Measurements from ENCODE around the gene ACTL7A. TPM values are rescaled to one million over a fixed set of nuclear protein-coding genes. Genes with fewer than 3 reads are reported as not detected.

Gene ACTL7A
- total RNA-seq, 6 experiments from 2014 or later = not detected

DNA sequence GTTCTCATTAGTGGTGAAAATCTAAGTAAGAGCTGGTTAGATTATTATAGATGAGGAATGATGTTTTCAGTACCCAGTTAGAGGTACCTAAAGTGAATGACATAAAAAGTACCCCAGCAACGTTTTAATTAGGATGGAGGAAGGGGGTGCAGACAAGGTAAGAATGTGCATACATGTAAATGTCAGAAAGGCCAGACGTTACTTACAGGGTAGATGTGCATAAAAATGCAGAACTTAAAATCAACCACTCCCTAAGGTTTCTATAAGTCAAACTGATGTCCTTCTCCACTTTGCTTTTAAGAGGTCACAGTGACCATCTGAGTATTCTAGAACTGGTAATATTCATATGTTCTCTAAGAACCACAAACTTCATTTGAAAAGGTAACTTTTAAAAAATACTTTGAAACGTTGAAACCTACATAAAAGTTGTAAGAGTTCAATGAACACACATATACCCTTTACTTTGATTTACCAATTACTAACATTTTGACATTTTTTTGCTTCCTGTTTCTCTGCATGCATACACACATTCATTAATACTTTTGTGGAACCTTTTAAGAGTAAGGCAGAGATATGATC, 18.8 kb downstream of the ACTL7A start:
- Histone ChIP-seq H3K9me3 (no peaks in the 10 kb centered on the region), H3K27ac (no peak overlapping the region), H3K4me1 (peaks cover 0 to 12% (median 1%) of the 10 kb centered on the region in 4 donors), H3K36me3 (peaks cover 0 to 29% (median 15%) of the 10 kb centered on the region in 4 donors), H3K4me3 (no peak overlapping the region), H3K27me3 (no peaks in the 10 kb centered on the region)
- no peak for ATAC-seq
- no peak for TF ChIP-seq POLR2A (IDR thresholded peaks at IDR 0.05)
- TF ChIP-seq, protein P1, sequence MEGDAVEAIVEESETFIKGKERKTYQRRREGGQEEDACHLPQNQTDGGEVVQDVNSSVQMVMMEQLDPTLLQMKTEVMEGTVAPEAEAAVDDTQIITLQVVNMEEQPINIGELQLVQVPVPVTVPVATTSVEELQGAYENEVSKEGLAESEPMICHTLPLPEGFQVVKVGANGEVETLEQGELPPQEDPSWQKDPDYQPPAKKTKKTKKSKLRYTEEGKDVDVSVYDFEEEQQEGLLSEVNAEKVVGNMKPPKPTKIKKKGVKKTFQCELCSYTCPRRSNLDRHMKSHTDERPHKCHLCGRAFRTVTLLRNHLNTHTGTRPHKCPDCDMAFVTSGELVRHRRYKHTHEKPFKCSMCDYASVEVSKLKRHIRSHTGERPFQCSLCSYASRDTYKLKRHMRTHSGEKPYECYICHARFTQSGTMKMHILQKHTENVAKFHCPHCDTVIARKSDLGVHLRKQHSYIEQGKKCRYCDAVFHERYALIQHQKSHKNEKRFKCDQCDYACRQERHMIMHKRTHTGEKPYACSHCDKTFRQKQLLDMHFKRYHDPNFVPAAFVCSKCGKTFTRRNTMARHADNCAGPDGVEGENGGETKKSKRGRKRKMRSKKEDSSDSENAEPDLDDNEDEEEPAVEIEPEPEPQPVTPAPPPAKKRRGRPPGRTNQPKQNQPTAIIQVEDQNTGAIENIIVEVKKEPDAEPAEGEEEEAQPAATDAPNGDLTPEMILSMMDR (IDR thresholded peaks at IDR 0.05) = no peak
- DNase-seq = no peak
- intact Hi-C loops (cut with DNase I) = no loop called here
- 69% methylated on average over 3 of the region's 3 CpGs for WGBS (ENCODE audit: insufficient coverage, low coverage, low lambda C conversion rate, missing lambda C conversion rate)

DNA sequence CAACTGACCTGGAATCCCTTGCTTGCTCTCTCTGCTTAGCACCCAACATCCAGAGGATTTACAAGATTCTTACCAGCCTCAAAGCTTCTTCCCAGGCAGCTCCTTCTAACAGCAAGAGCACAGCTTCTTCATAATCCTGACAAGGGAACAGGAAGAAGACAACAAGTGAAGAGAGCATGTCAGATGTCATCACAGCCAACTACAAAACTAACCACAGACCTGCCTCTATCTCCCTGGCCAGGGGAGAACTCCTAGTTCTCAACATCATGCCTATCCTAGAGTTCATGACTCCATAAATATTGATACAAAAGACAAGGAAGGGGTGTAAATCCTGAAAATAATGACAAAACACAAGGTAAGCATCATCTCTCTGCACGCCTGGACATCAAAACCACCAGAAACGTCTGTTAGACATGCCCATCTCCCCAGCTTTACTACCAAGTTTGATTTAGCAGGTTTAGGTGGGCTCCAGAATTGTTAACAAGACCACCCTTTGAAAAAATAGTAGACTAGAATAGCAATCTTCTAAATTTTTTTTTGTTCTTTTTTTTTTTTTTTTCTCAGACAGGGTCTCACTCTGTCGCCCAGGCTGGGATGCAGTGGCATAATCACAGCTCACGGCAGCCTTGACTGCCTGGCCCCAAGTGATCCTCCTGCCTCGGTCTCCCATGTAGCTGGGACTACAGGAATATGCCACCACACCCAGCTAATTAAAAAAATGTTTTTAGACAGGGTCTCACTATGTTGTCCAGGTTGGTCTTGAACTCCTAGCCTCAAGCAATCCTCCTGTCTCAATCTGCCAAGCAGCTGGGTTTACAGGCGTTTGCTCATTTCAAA, 20.2 kb downstream of the ACTL7A start:
- ATAC-seq (no peak), DNase-seq (no peak)
- intact Hi-C loops (cut with DNase I) = no loop called here
- H3K9me3 ChIP-seq = no peaks in the 10 kb centered on the region
- H3K36me3 ChIP-seq = peaks cover 0 to 29% (median 15%) of the 10 kb centered on the region in 4 donors
- no peak overlapping the region for H3K4me3 ChIP-seq
- H3K27me3 ChIP-seq = no peaks in the 10 kb centered on the region
- TF ChIP-seq POLR2A (IDR thresholded peaks at IDR 0.05) = no peak
- TF ChIP-seq, protein P1 (IDR thresholded peaks at IDR 0.05) = no peak
- 92% methylated on average over 6 of the region's 6 CpGs for WGBS (ENCODE audit: insufficient coverage, low coverage, low lambda C conversion rate, missing lambda C conversion rate)
- peaks cover 0 to 25% (median 7%) of the 10 kb centered on the region in 4 donors for H3K4me1 ChIP-seq
- H3K27ac ChIP-seq = no peak overlapping the region

DNA sequence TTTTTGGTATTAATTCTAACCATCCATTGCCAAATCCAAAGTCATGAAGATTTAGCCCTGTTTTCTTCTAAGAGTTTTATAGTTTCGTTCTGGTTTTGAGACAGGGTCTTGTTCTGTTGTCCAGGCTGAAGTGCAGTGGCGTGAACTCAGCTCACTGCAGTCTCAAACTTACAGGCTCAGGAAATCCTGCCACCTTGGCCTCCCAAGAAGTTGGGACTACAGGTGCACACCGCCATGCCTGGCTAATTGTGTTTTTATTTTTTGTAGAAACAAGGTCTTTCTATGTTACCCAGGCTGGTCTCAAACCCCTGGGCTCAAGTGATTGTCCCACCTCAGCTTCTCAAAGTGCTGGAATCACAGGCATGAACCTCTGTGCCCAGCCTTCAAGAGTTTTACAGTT, 21.0 kb downstream of the ACTL7A start:
- intact Hi-C loops (cut with DNase I) = no loop called here
- H3K36me3 ChIP-seq = peaks cover 0 to 21% (median 12%) of the 10 kb centered on the region in 4 donors
- WGBS (ENCODE audit: insufficient coverage, low coverage, low lambda C conversion rate, missing lambda C conversion rate) = 91% methylated on average over 3 of the region's 3 CpGs
- H3K27me3 ChIP-seq = no peaks in the 10 kb centered on the region
- no peaks in the 10 kb centered on the region for H3K9me3 ChIP-seq
- H3K27ac ChIP-seq = no peak overlapping the region
- H3K4me3 ChIP-seq = no peak overlapping the region
- DNase-seq = no peak
- TF ChIP-seq, protein P1 (IDR thresholded peaks at IDR 0.05) = no peak
- TF ChIP-seq POLR2A (IDR thresholded peaks at IDR 0.05) = no peak
- H3K4me1 ChIP-seq = peaks cover 0 to 29% (median 7%) of the 10 kb centered on the region in 4 donors
- no peak for ATAC-seq

DNA sequence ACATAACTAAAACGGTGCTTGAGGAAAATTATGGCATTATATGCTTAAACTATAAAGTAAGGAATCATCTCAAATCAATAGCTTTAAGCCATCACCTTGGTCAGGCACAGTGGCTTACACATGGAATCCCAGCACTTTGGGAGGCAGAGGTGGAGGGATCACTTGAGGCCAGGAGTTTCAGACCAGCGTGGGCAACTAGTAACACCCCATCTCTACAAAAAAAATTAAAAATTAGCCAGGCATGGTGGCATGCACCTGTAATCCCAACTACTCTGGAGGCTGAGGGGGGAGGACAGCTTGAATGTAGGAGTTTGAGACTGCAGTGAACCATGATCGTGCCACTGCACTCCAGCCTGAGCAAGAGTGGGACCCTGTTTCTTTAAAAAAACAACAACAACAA, 22.6 kb downstream of the ACTL7A start:
- Histone ChIP-seq H3K4me1 (peaks cover 0 to 34% (median 7%) of the 10 kb centered on the region in 4 donors), H3K27me3 (no peaks in the 10 kb centered on the region), H3K27ac (peak overlapping the region in 2 of 3 donors; percentile 69 to 81), H3K4me3 (no peak overlapping the region), H3K9me3 (no peaks in the 10 kb centered on the region), H3K36me3 (peaks cover 0 to 8% (median 2%) of the 10 kb centered on the region in 4 donors)
- WGBS (ENCODE audit: insufficient coverage, low coverage, low lambda C conversion rate, missing lambda C conversion rate) = 43% methylated on average over 3 of the region's 3 CpGs
- intact Hi-C loops (cut with DNase I) = no loop called here
- TF ChIP-seq, protein P1 (IDR thresholded peaks at IDR 0.05) = no peak
- no peak for TF ChIP-seq POLR2A (IDR thresholded peaks at IDR 0.05)
- no peak for DNase-seq
- peak in 1 of 4 donors; percentile 5 for ATAC-seq
